Effector memory CD8-positive, alpha-beta T cell (primary cell): ENCODE data around the gene ZNF814.
A peak's percentile ranks its signal among the peaks of the same experiment; 100 is the strongest.
"Not testable (repeated sequence)": the region's sequence is repeated elsewhere in the genome, so short reads cannot be mapped to it uniquely, and the experiment has no call there.

ENCODE experiments used
- ATAC-seq: fragments of 150-1000 bp; cut with Tn5 transposase; replicated peaks from 2 replicates; pipeline ENCODE4 v1.10.0; 2021; ENCODE audit warnings: mild to moderate bottlenecking, moderate library complexity
- DNase-seq, 3 experiments: peaks; one replicate each; pipeline ENCODE4 v3.0.0; 2021
- H3K27ac Mint-ChIP-seq, 2 donors: one replicate each; pipeline ENCODE4 v1.8.0; 2022; ENCODE audit warnings: mild to moderate bottlenecking in 2 of 2, mixed read lengths in 2 of 2, moderate library complexity in 2 of 2
- H3K27me3 Mint-ChIP-seq, 2 donors: one replicate each; pipeline ENCODE4 v1.8.0; 2022; ENCODE audit warnings: mixed read lengths in 2 of 2
- H3K36me3 Mint-ChIP-seq: one replicate; pipeline ENCODE4 v1.8.0; 2022; ENCODE audit warnings: mild to moderate bottlenecking, moderate library complexity, mixed read lengths; ENCODE audit not compliant: insufficient read depth
- H3K4me1 Mint-ChIP-seq, 2 donors: one replicate each; pipeline ENCODE4 v1.8.0; 2022; ENCODE audit warnings: low read depth in 2 of 2, mixed read lengths in 2 of 2
- H3K4me3 Mint-ChIP-seq, 2 donors: one replicate each; pipeline ENCODE4 v1.8.0; 2022; ENCODE audit warnings: mild to moderate bottlenecking in 2 of 2, mixed read lengths in 2 of 2, moderate library complexity in 2 of 2
- H3K9me3 Mint-ChIP-seq, 2 donors: one replicate each; pipeline ENCODE4 v1.8.0; 2022; ENCODE audit warnings: mixed read lengths in 2 of 2

The ZNF814 gene

GRCh38 chr19:57849162-57849665, 39.6 kb downstream of the ZNF814 start:
- H3K36me3 Mint-ChIP-seq, result peaks cover 47% of the 10 kb centered on the region
- peaks cover 6 to 14% of the 10 kb centered on the region in 2 donors for H3K9me3 Mint-ChIP-seq

DNA sequence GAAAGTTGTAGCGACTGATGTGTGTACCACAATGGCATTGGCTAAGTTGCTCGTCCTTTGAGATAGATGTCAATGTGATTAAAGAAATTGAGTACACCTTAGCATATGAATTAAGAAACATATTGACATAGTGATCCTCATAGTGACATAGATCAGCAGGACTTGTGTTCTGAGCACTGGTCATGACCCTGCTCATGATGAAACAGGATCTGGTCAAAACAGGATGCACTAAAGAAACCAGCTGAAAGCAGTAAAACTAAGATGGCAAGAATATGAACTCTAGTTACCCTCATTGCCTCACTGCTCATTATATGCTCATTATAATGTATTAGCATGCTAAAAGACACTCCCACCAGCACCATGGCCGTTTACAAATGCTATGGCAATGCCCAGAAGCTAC, 41.7 kb downstream of the ZNF814 start:
- H3K4me3 Mint-ChIP-seq, H3K27me3 Mint-ChIP-seq, DNase-seq, H3K27ac Mint-ChIP-seq, ATAC-seq, H3K9me3 Mint-ChIP-seq: not testable (repeated sequence)
- H3K4me1 Mint-ChIP-seq, result peaks cover 24 to 26% of the 10 kb centered on the region in 2 donors
- H3K36me3 Mint-ChIP-seq, result peaks cover 37% of the 10 kb centered on the region

More at GRCh38 chr19:57849162-57849665, 39.6 kb downstream of the ZNF814 start:
- H3K27me3 Mint-ChIP-seq, DNase-seq, ATAC-seq: not testable (repeated sequence)
- H3K4me1 Mint-ChIP-seq, result peaks cover 31 to 32% of the 10 kb centered on the region in 2 donors
- peak overlapping the region; percentile 98 to 99 for H3K27ac Mint-ChIP-seq
- peak overlapping the region; percentile 92 to 97 for H3K4me3 Mint-ChIP-seq

DNA sequence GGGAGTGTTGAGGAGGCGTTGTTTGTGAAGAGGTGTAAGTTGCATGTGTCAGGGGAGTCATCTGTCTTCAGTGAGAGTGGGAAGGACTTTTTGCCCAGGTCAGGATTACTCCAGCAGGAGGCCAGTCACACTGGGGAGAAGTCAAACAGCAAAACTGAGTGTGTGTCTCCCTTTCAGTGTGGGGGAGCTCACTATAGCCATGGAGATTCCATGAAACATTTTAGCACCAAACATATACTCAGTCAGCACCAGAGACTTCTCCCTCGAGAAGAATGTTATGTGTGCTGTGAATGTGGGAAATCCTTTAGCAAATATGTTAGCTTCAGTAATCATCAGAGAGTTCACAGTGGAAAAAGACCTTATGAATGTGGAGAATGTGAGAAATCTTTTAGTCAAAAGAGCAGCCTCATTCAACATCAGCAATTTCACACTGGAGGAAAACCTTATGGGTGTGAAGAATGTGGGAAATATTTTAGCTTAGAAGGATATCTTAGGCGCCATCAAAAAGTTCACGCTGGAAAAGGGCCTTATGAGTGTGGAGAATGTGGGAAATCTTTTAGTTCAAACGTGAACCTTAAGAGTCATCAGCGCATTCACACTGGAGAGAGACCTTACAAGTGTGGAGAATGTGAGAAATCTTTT, 47.6 kb downstream of the ZNF814 start:
- no peak for DNase-seq
- Mint-ChIP-seq H3K27me3 (no peaks in the 10 kb centered on the region), H3K27ac (no peak overlapping the region), H3K4me1 (peaks cover 9 to 15% of the 10 kb centered on the region in 2 donors), H3K4me3 (no peak overlapping the region), H3K9me3 (no peaks in the 10 kb centered on the region), H3K36me3 (peaks cover 44% of the 10 kb centered on the region)
- ATAC-seq, result no peak

GRCh38 chr19:57838622-57839191, 50.1 kb downstream of the ZNF814 start:
- not testable (repeated sequence) for H3K9me3 Mint-ChIP-seq, H3K27me3 Mint-ChIP-seq, DNase-seq, H3K4me3 Mint-ChIP-seq
- peak; percentile 14 for ATAC-seq
- peaks cover 37% of the 10 kb centered on the region for H3K36me3 Mint-ChIP-seq
- H3K27ac Mint-ChIP-seq, result peak overlapping the region; percentile 59 to 62
- H3K4me1 Mint-ChIP-seq, result peaks cover 9 to 15% of the 10 kb centered on the region in 2 donors

- H3K9me3 Mint-ChIP-seq, ATAC-seq, DNase-seq, H3K27ac Mint-ChIP-seq, H3K27me3 Mint-ChIP-seq, H3K4me3 Mint-ChIP-seq: not testable (repeated sequence)
- peaks cover 9 to 15% of the 10 kb centered on the region in 2 donors for H3K4me1 Mint-ChIP-seq
- H3K36me3 Mint-ChIP-seq, result peaks cover 31% of the 10 kb centered on the region
Observed at GRCh38 chr19:57836991-57837390, 51.8 kb downstream of the ZNF814 start.

GRCh38 chr19:57830071-57830602, 58.7 kb downstream of the ZNF814 start, which contains the start of gene ZNF587B:
Gene ZNF587B, plus strand, starts transcription at chr19:57830299. Its CDS starts 230 bp downstream, at chr19:57830529.
- H3K27ac Mint-ChIP-seq, result peak within 1 kb of the TSS; percentile 55 to 86
- peak in 1 of 3 experiments; percentile 23 for DNase-seq
- no peak within 1 kb of the TSS for H3K4me3 Mint-ChIP-seq

GRCh38 chr19:57829316-57829715, 59.5 kb downstream of the ZNF814 start:
- Mint-ChIP-seq H3K27me3 (no peaks in the 10 kb centered on the region), H3K27ac (peak overlapping the region; percentile 55 to 86), H3K4me3 (no peak overlapping the region), H3K36me3 (peaks cover 10% of the 10 kb centered on the region), H3K4me1 (peaks cover 12 to 26% of the 10 kb centered on the region in 2 donors), H3K9me3 (no peaks in the 10 kb centered on the region)
- no peak for DNase-seq
- ATAC-seq, result no peak

More at GRCh38 chr19:57830071-57830602, 58.7 kb downstream of the ZNF814 start, which contains the start of gene ZNF587B:
- no peaks in the 10 kb centered on the region for H3K27me3 Mint-ChIP-seq
- no peaks in the 10 kb centered on the region for H3K9me3 Mint-ChIP-seq
- peaks cover 12 to 23% of the 10 kb centered on the region in 2 donors for H3K4me1 Mint-ChIP-seq
- ATAC-seq, result peak; percentile 29
- H3K36me3 Mint-ChIP-seq, result peaks cover 10% of the 10 kb centered on the region

DNA sequence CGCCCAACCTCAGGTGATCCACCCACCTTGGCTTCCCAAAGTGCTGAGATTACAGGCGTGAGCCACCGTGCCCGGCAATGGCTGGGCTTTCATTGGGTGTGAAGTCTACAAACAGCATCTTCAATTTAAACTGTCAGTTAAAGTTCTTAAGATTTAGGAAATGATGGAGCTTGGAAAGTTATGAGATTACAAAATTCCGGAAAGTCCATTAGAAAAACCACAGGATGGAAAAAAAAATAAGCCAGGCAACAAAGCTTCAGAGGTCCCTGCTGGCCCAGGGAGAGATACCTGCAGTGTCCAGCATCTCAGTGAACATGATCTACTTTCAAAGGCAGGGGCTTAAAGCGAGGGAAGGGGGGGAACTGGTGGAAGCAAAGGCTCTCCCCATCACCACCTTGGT, 63.3 kb downstream of the ZNF814 start:
- H3K27me3 Mint-ChIP-seq, result no peaks in the 10 kb centered on the region
- H3K36me3 Mint-ChIP-seq, result peaks cover 14% of the 10 kb centered on the region
- H3K9me3 Mint-ChIP-seq, result no peaks in the 10 kb centered on the region
- DNase-seq (no peak), ATAC-seq (no peak)
- H3K27ac Mint-ChIP-seq, result no peak overlapping the region
- peaks cover 36 to 46% of the 10 kb centered on the region in 2 donors for H3K4me1 Mint-ChIP-seq
- H3K4me3 Mint-ChIP-seq, result no peak overlapping the region

- Mint-ChIP-seq H3K4me1 (peaks cover 40 to 49% of the 10 kb centered on the region in 2 donors), H3K27ac (peak overlapping the region in 1 of 2 donors; percentile 26)
Observed at GRCh38 chr19:57823608-57824007, 65.2 kb downstream of the ZNF814 start.

DNA sequence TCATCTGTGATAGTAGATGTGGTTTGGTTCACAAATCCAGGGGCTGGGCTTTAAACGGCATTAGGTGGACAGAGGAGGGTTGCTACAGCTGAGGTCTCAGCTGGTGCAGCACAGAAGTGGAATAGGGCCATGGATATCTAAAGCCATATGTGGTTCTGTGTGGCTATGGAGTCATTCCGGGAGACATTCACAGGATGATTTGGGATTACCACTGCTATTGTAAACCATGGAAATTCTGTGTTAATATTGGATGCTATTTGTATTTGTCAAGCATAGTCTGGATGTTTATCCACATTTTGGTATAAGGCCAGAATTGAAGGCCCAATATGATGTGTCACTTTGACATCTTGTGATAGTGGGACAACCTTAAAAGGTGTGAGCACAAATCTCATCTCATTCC, 65.7 kb downstream of the ZNF814 start:
- H3K4me3 Mint-ChIP-seq, ATAC-seq, H3K27me3 Mint-ChIP-seq, DNase-seq, H3K9me3 Mint-ChIP-seq: not testable (repeated sequence)
- H3K27ac Mint-ChIP-seq, result peak overlapping the region in 1 of 2 donors; percentile 26
- H3K4me1 Mint-ChIP-seq, result peaks cover 40 to 49% of the 10 kb centered on the region in 2 donors
- H3K36me3 Mint-ChIP-seq, result peaks cover 22% of the 10 kb centered on the region

More at GRCh38 chr19:57823608-57824007, 65.2 kb downstream of the ZNF814 start:
- not testable (repeated sequence) for H3K4me3 Mint-ChIP-seq, ATAC-seq, DNase-seq, H3K27me3 Mint-ChIP-seq, H3K9me3 Mint-ChIP-seq
- peaks cover 22% of the 10 kb centered on the region for H3K36me3 Mint-ChIP-seq

DNA sequence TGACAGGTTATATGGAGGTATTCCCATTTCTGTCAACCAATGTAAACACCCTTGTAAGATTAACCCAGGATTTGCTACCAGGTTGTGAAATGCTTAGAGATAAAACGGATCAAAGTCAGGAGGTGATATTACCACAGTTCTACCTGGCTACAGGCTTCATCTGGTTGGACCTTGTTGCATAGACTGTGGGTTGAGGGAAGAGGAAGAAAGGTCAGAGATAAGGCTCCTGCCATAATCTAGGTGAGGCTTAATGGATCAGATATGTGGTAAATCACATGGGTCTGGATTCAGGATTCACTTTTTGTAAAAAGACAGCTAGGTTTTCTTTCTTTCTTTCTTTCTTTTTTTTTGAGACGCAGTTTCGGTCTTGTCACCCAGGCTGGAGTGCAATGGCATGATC, 67.3 kb downstream of the ZNF814 start:
- peaks cover 34 to 43% of the 10 kb centered on the region in 2 donors for H3K4me1 Mint-ChIP-seq
- not testable (repeated sequence) for H3K27me3 Mint-ChIP-seq, ATAC-seq, DNase-seq, H3K9me3 Mint-ChIP-seq, H3K4me3 Mint-ChIP-seq
- peak overlapping the region in 1 of 2 donors; percentile 25 for H3K27ac Mint-ChIP-seq
- peaks cover 21% of the 10 kb centered on the region for H3K36me3 Mint-ChIP-seq

DNA sequence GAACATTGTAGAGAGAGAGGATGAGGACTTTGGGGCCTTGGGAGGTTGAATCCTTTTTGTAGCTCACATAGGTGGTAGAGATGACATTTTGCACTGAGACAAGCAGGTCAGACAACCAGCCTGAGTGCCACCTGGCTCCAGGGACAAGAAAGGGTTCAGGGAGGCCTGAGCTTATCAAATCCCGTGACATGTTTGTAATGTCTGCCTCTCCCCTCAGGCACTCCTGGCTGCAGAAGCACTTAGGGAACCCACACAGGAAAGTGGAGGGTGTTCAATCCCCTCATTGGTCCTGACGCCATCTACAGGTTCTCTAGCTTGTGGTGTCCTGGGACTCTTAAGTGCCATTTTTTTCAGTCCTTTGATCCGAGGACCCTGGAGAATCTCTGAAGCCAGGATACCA, 67.7 kb downstream of the ZNF814 start:
- peak overlapping the region; percentile 98 to 99 for H3K27ac Mint-ChIP-seq
- H3K4me1 Mint-ChIP-seq, result peaks cover 34 to 41% of the 10 kb centered on the region in 2 donors
- H3K27me3 Mint-ChIP-seq, ATAC-seq, H3K9me3 Mint-ChIP-seq, DNase-seq: not testable (repeated sequence)
- H3K36me3 Mint-ChIP-seq, result peaks cover 21% of the 10 kb centered on the region
- H3K4me3 Mint-ChIP-seq, result peak overlapping the region in 1 of 2 donors; percentile 98

DNA sequence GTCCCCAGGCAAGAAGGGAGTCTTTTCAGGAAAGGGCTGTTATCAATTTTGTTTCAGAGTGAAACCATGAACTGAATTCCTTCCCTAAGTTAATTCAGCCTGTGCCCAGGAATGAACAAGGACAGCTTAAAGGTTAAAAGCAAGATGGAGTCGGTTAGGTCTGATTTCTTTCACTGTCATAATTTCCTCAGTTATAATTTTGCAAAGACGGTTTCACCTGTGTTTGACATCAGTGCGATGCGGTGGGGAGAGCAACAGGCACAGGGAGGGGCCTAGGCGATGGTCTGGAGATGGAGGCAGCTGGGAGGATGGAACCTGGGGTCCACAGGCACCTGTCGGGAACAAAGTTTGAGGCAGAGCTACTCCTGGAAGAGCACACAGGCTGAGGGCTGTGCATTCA, 68.2 kb downstream of the ZNF814 start:
- no peak for DNase-seq
- H3K36me3 Mint-ChIP-seq, result peaks cover 21% of the 10 kb centered on the region
- H3K9me3 Mint-ChIP-seq, result no peaks in the 10 kb centered on the region
- peak overlapping the region; percentile 98 to 99 for H3K4me3 Mint-ChIP-seq
- peak overlapping the region; percentile 98 to 99 for H3K27ac Mint-ChIP-seq
- H3K27me3 Mint-ChIP-seq, result no peaks in the 10 kb centered on the region
- ATAC-seq, result no peak
- H3K4me1 Mint-ChIP-seq, result peaks cover 34 to 40% of the 10 kb centered on the region in 2 donors
